HepG2 (cell line): ENCODE measurements around the gene DDX49. TPM values are rescaled to one million over a fixed set of nuclear protein-coding genes. Genes with fewer than 3 reads are reported as not detected.

Experiments
- ATAC-seq: fragments of 200-7000 bp; cut with Tn5 transposase; 3 replicates; pipeline ENCODE4 v1.9.1; 2020; ENCODE audit warnings: mild to moderate bottlenecking, moderate library complexity
- BruUV-seq: library from RNA; stranded (reverse); fragments of 400-500 nt; replicated peaks from 2 replicates; lab custom pipeline; 2021; lab: Mats Ljungman, UMichigan
- CTCF ChIA-PET: fragments of 300-600 bp; formaldehyde crosslinking; extraction: SDS; loops from one replicate; lab custom pipeline; 2021; ENCODE audit warnings: low total read pairs, inconsistent platforms, low intra/inter-chr PET ratio; lab: Yijun Ruan, JAX
- POLR2A ChIA-PET: fragments of 350-600 bp; sonication (Branson Sonifier 250); formaldehyde crosslinking; loops from one replicate; lab custom pipeline; 2020; ENCODE audit warnings: antibody characterized with exemption, inconsistent platforms; lab: Yijun Ruan, JAX
- DNase-seq: peaks from one replicate; pipeline ENCODE4 v3.0.0-alpha.2; 2015; ENCODE audit warnings: low spot score
- FAIRE-seq: peaks from 3 replicates; lab custom pipeline; 2011; peaks lifted over from hg19 to GRCh38; lab: Jason Lieb, UNC
- H2AFZ ChIP-seq: one replicate; pipeline ENCODE4 v1.6.1; 2011; ENCODE audit warnings: low read length, inconsistent platforms
- H3K27ac ChIP-seq: fragments of 300-600 bp; 3 replicates; pipeline ENCODE4 v1.8.0; 2011; ENCODE audit warnings: mixed run types, mild to moderate bottlenecking, mixed read lengths, low read length, inconsistent platforms; ENCODE audit not compliant: insufficient read depth; ENCODE audit errors: extremely low read length
- H3K27me3 ChIP-seq, 2 experiments: fragments of 200-600 bp in 1 of 2; 2 replicates in 1 of 2; 3 replicates in 1 of 2; pipeline versions ENCODE4 v1.6.0 to v1.8.0; 2011; ENCODE audit warnings: low read length in 2 of 2, mild to moderate bottlenecking in 2 of 2, moderate library complexity in 2 of 2, inconsistent platforms in 1 of 2; ENCODE audit not compliant: insufficient read depth in 2 of 2, control insufficient read depth in 1 of 2
- H3K36me3 ChIP-seq, 2 experiments: fragments of 200-600 bp in 1 of 2; replicated peaks in 1 of 2; 2 replicates in 1 of 2; 3 replicates in 1 of 2; pipeline versions ENCODE4 v1.5.1 to v1.8.0; 2011; ENCODE audit warnings: low read length in 2 of 2, inconsistent platforms in 1 of 2; ENCODE audit not compliant: insufficient read depth in 2 of 2, control insufficient read depth in 1 of 2
- H3K4me1 ChIP-seq: 2 replicates; pipeline ENCODE4 v1.5.1; 2012; ENCODE audit warnings: low read length, inconsistent platforms; ENCODE audit not compliant: insufficient read depth
- H3K4me2 ChIP-seq: 2 replicates; pipeline ENCODE4 v1.6.0; 2011; ENCODE audit warnings: low read depth, low read length, inconsistent platforms
- H3K4me3 ChIP-seq, 3 experiments: fragments of 200-600 bp in 1 of 3; sonication (generic), shearing (Covaris generic) in 1 of 3; replicated peaks in 1 of 3; 2 replicates each; pipeline ENCODE4 v1.5.1; 2011 to 2016; ENCODE audit warnings: low read length in 3 of 3, inconsistent platforms in 2 of 3, low read depth in 2 of 3, mild to moderate bottlenecking in 2 of 3, control low read depth in 1 of 3, mixed read lengths in 1 of 3; ENCODE audit not compliant: insufficient read depth in 1 of 3
- H3K79me2 ChIP-seq: one replicate; pipeline ENCODE4 v1.6.1; 2011; ENCODE audit warnings: low read length, inconsistent platforms; ENCODE audit not compliant: insufficient read depth
- H3K9ac ChIP-seq: 2 replicates; pipeline ENCODE4 v1.6.0; 2011; ENCODE audit warnings: mild to moderate bottlenecking, low read depth, low read length, inconsistent platforms; ENCODE audit not compliant: insufficient read depth
- H3K9me3 ChIP-seq: 2 replicates; pipeline ENCODE4 v1.5.1; 2012; ENCODE audit warnings: mild to moderate bottlenecking, low read length
- H4K20me1 ChIP-seq: 2 replicates; pipeline ENCODE4 v1.6.0; 2011; ENCODE audit warnings: inconsistent platforms, mild to moderate bottlenecking, low read length, moderate library complexity; ENCODE audit not compliant: insufficient read depth
- AGO2 ChIP-seq: fragments of 200-400 bp; formaldehyde crosslinking; optimal IDR thresholded peaks from 2 replicates; pipeline ENCODE3; 2017; ENCODE audit warnings: mild to moderate bottlenecking, low read depth, low read length, moderate library complexity
- ETV6 ChIP-seq: sonication (generic); formaldehyde crosslinking; conservative IDR thresholded peaks from 2 replicates; pipeline ENCODE4 v1.4.0; 2020; ENCODE audit warnings: missing genetic modification reagents
- MZF1 ChIP-seq: sonication (generic); formaldehyde crosslinking; IDR thresholded peaks from 2 replicates; pipeline ENCODE4 v1.8.1; 2023; ENCODE audit warnings: mild to moderate bottlenecking, missing genetic modification reagents, borderline replicate concordance
- PITX1 ChIP-seq: sonication (generic); formaldehyde crosslinking; IDR thresholded peaks from 2 replicates; pipeline ENCODE4 v1.5.1; 2020; ENCODE audit warnings: mild to moderate bottlenecking, missing genetic modification reagents
- RBFOX2 ChIP-seq: fragments of 200-400 bp; formaldehyde crosslinking; IDR thresholded peaks from 2 replicates; pipeline ENCODE4 v1.6.1; 2017; ENCODE audit warnings: low read depth, mild to moderate bottlenecking, low read length
- ZNF160 ChIP-seq: sonication (generic); formaldehyde crosslinking; IDR thresholded peaks from 2 replicates; pipeline ENCODE4 v1.8.0; 2022; ENCODE audit warnings: mild to moderate bottlenecking, inconsistent platforms, missing genetic modification reagents
- ZNF20 ChIP-seq: sonication (generic); formaldehyde crosslinking; IDR thresholded peaks from 2 replicates; pipeline ENCODE4 v1.4.0; 2020; ENCODE audit warnings: mild to moderate bottlenecking, moderate library complexity, missing genetic modification reagents
- ZSCAN12 ChIP-seq: sonication (generic); formaldehyde crosslinking; IDR thresholded peaks from 2 replicates; pipeline ENCODE4 v1.9.0; 2021; ENCODE audit warnings: mild to moderate bottlenecking, missing genetic modification reagents
- ZSCAN9 ChIP-seq: IDR thresholded peaks from 2 replicates; pipeline ENCODE4 v1.6.1; 2016; ENCODE audit warnings: borderline replicate concordance
- WGBS: methylation state at CpG from one replicate; pipeline ENCODE4 v1.1.6; 2017; ENCODE audit warnings: low lambda C conversion rate; 5-methylcytosine and 5-hydroxymethylcytosine counted together
- in situ Hi-C: cut with HindIII; loops from 2 replicates; pipeline ENCODE4 v1.10.0; 2017; ENCODE audit warnings: low pct_unique_long_range_greater_than_20kb; ENCODE audit not compliant: extremely low pct_ligation_motif_present
- intact Hi-C: fragments of 100-400 bp; cut with micrococcal nuclease; formaldehyde crosslinking; loops from one replicate; pipeline ENCODE4 v1.10.0; 2022; ENCODE audit not compliant: unreplicated experiment
- polyA plus RNA-seq, 8 experiments: library from polyadenylated mRNA; depleted of rRNA in 3 of 8; stranded (reverse) in 7 of 8; unstranded in 1 of 8; fragments of >200 nt; fragmentation: Illumina TruSeq in 4 of 8; extraction: Trizol in 4 of 8; gene quantifications; 2 replicates each; pipeline versions ENCODE4 v1.2.1 to v1.2.3, GENCODE V29; 2011 to 2016; ENCODE audit warnings: low read depth in 4 of 8, missing spikeins in 1 of 8, mixed read lengths in 1 of 8; ENCODE audit not compliant: insufficient read depth in 1 of 8
- total RNA-seq, 5 experiments: library from RNA; depleted of rRNA; stranded (reverse); fragments of >200 nt; fragmentation: Illumina TruSeq; extraction: Trizol; gene quantifications; 2 replicates each; pipeline ENCODE4 v1.2.3, GENCODE V29; 2016; ENCODE audit warnings: low read depth in 1 of 5

Gene DDX49
- total and polyA plus RNA-seq, 2 of the 13 experiments (the other 11 are each of a cell fraction or from before 2014, with no cell fraction given) = 27.0 to 46.2 TPM

DNA sequence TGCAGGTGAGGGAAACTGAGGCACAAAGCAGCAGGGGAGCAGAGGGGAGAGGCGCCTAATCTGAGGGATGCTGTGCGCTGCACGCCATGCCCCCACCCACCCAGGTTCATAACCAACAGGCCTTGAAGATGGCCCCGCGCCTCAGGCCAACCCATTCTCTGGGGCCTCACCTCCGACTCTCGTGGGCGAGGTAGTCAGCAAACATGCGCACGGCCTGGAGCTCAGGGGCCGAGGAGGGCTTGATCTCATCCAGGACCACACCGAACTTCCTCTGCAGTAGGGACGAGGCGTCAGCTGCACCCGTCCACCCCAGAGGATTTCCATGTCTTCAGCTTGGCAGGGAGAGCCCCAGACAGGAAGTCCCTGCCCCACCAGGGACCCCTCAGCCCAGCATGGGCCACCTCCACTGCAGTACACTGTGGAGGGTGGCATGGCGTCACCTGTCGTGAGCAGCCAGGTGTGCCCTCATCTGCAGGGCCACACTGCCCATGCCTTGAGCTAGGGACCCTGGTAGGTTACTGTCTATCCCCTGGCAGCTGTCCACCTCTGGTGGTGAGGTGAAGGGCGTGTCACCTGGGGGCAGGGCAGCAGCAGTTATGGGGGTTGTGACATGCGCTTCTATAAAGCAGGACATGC lies 8.6 kb upstream of the DDX49 start:
- CTCF ChIA-PET = no interaction called here
- no peak for FAIRE-seq

DNA sequence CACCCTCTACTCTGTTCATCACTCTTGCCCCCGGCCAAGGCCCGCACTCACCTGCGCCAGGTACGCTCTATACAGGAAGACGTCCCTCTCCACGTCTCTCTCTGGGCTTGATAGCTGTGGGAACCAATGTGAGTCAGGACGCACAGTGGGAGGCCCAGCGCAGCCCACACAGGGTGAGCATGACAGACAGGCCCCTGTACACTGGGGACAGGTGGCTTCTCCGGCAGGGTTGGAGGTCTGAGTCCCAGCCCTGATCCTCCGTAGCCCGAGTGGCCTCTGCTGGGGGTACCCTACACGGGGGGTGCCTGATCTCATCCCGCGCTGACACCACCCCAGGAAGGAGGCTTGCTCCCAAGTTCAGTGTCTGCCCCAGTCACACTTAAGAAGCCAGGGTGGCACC lies 6.6 kb upstream of the DDX49 start:
- no TSS peak for BruUV-seq
- ChIA-PET CTCF (no interaction called here), POLR2A (no interaction called here)
- Histone ChIP-seq H3K4me2 (no peak overlapping the region), H3K36me3 (peaks cover 20 to 48% of the 10 kb centered on the region in 2 experiments), H3K27me3 (no peaks in the 10 kb centered on the region), H3K27ac (no peak overlapping the region), H3K4me3 (no peak overlapping the region), H4K20me1 (peaks cover 14% of the 10 kb centered on the region; the same call in 1 of the 2 replicates), H3K9ac (no peak overlapping the region), H3K9me3 (no peaks in the 10 kb centered on the region), H2AFZ (no peak overlapping the region), H3K79me2 (peaks cover 25% of the 10 kb centered on the region), H3K4me1 (peaks cover 22% of the 10 kb centered on the region)
- 98% methylated on average over 9 of the region's 14 CpGs for WGBS
- DNase-seq (no peak), ATAC-seq (peak; percentile 8; the same call in 1 of the 3 replicates), FAIRE-seq (no peak)
- TF ChIP-seq ETV6 (CRISPR knock-in tag) (no peak), AGO2 (peak; percentile 19), ZNF160 (no peak), ZNF20 (CRISPR knock-in tag) (no peak), ZSCAN12 (CRISPR knock-in tag) (no peak)
- in situ Hi-C loops = no loop called here
- intact Hi-C loops = no loop called here

More for the DNA sequence above, 8.6 kb upstream of the DDX49 start:
- Histone ChIP-seq H3K27ac (no peak overlapping the region), H4K20me1 (peaks cover 9% of the 10 kb centered on the region; the same call in 1 of the 2 replicates), H2AFZ (no peak overlapping the region), H3K4me3 (no peak overlapping the region), H3K9ac (no peak overlapping the region), H3K4me2 (no peak overlapping the region), H3K36me3 (peaks cover 27 to 65% of the 10 kb centered on the region in 2 experiments), H3K79me2 (peaks cover 15% of the 10 kb centered on the region), H3K4me1 (0 out of 2 replicates have a peak, but pooled peaks cover 7% of the 10 kb centered on the region), H3K9me3 (no peaks in the 10 kb centered on the region), H3K27me3 (no peaks in the 10 kb centered on the region)
- ATAC-seq (no peak), DNase-seq (no peak)
- intact Hi-C loops (no loop called here), in situ Hi-C loops (no loop called here)
- no TSS peak for BruUV-seq
- over 99% methylated on average over 15 of the region's 19 CpGs for WGBS
- POLR2A ChIA-PET = interaction anchor here (1.1 kb wide), 1 partner anchor 8 kb away, joined by 4 read pairs; the partner anchor contains the start of genes COPE and DDX49
- TF ChIP-seq RBFOX2 (0 out of 2 replicates have a peak, but pooled peaks have one; percentile 30), ZSCAN9 (CRISPR knock-in tag) (no peak), MZF1 (CRISPR knock-in tag) (no peak), AGO2 (peak; percentile 56), PITX1 (CRISPR knock-in tag) (no peak)
